Measurements from ENCODE around the gene TDRD9. TPM values are rescaled to one million over a fixed set of nuclear protein-coding genes. Genes with fewer than 3 reads are reported as not detected.

TDRD9 gene
- total RNA-seq, 1 experiment from 2014 or later: not detected

DNA sequence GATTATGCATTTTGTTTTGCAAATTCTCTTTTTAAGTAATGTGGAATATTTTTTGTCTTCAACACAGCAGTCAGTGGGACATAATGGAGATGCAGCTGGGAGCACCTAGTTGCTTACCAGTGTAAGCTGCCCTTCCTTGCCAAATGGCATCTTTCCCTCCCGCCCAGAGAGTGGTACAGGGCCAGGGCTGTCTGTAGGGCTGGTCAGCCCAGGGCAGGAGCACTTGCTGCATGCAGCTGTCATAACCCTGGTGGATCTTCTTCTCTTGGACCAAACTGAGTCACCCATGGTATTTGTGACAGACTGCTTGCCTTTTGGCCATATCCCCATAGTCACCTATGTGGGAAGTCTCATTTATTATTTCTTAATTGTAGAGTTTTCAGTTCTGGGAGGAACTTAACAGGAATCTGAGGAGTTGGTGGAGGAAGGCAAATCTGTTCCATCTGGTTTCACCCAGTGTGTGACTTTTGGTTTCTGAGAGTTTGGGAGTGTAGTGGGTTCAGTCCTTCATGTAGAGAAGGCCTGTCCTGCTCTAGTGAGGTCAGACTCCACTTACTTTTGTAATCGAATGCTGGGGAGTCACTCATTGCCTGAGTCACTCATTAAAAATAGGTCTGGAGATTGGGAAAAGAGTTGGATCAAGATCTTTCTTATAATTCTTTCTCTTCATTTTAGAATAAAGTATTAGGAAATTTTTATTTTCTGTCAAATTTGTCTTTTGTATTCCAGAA, 95.2 kb downstream of the TDRD9 start:
- Histone ChIP-seq H3K9me3 (ENCODE audit: low read depth, low read length, poor library complexity, severe bottlenecking) (no peaks in the 10 kb centered on the region), H3K27ac (ENCODE audit: low read depth, low read length, poor library complexity, severe bottlenecking) (no peak overlapping the region), H3K36me3 (ENCODE audit: insufficient read depth, low read length, poor library complexity, severe bottlenecking) (no peaks in the 10 kb centered on the region), H3K4me3 (ENCODE audit: low read depth, low read length, poor library complexity, severe bottlenecking) (no peak overlapping the region), H3K27me3 (replicated peaks; ENCODE audit: insufficient read depth, low read depth, low read length, poor library complexity) (no peaks in the 10 kb centered on the region), H3K4me1 (ENCODE audit: insufficient read depth, low read length, poor library complexity, severe bottlenecking) (no peaks in the 10 kb centered on the region)
- no peak for DNase-seq (ENCODE audit: low spot score)
- TF ChIP-seq EZH2 (IDR thresholded peaks at IDR 0.05; ENCODE audit: borderline replicate concordance, low read depth, low read length, poor library complexity, severe bottlenecking): no peak
- TF ChIP-seq, protein P1, sequence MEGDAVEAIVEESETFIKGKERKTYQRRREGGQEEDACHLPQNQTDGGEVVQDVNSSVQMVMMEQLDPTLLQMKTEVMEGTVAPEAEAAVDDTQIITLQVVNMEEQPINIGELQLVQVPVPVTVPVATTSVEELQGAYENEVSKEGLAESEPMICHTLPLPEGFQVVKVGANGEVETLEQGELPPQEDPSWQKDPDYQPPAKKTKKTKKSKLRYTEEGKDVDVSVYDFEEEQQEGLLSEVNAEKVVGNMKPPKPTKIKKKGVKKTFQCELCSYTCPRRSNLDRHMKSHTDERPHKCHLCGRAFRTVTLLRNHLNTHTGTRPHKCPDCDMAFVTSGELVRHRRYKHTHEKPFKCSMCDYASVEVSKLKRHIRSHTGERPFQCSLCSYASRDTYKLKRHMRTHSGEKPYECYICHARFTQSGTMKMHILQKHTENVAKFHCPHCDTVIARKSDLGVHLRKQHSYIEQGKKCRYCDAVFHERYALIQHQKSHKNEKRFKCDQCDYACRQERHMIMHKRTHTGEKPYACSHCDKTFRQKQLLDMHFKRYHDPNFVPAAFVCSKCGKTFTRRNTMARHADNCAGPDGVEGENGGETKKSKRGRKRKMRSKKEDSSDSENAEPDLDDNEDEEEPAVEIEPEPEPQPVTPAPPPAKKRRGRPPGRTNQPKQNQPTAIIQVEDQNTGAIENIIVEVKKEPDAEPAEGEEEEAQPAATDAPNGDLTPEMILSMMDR (conservative IDR thresholded peaks at IDR 0.05; ENCODE audit: low read depth, low read length): no peak
- no TSS peak for BruUV-seq (replicated peaks)
- POLR2A ChIA-PET (ENCODE audit: low non-redundant PET): no interaction called here
- intact Hi-C loops (cut with micrococcal nuclease; ENCODE audit: unreplicated experiment): no loop called here
- CTCF ChIA-PET: no interaction called here

- Histone ChIP-seq H3K4me3 (ENCODE audit: low read depth, low read length, poor library complexity, severe bottlenecking) (no peak overlapping the region), H3K27ac (ENCODE audit: low read depth, low read length, poor library complexity, severe bottlenecking) (no peak overlapping the region), H3K4me1 (ENCODE audit: insufficient read depth, low read length, poor library complexity, severe bottlenecking) (no peaks in the 10 kb centered on the region), H3K9me3 (ENCODE audit: low read depth, low read length, poor library complexity, severe bottlenecking) (no peaks in the 10 kb centered on the region), H3K36me3 (ENCODE audit: insufficient read depth, low read length, poor library complexity, severe bottlenecking) (no peaks in the 10 kb centered on the region), H3K27me3 (replicated peaks; ENCODE audit: insufficient read depth, low read depth, low read length, poor library complexity) (peaks cover 10% of the 10 kb centered on the region)
- ChIA-PET CTCF (no interaction called here), POLR2A (ENCODE audit: low non-redundant PET) (no interaction called here)
- intact Hi-C loops (cut with micrococcal nuclease; ENCODE audit: unreplicated experiment): no loop called here
- no TSS peak for BruUV-seq (replicated peaks)
- DNase-seq (ENCODE audit: low spot score): no peak
- TF ChIP-seq, protein P1 (conservative IDR thresholded peaks at IDR 0.05; ENCODE audit: low read depth, low read length): no peak
- TF ChIP-seq EZH2 (IDR thresholded peaks at IDR 0.05; ENCODE audit: borderline replicate concordance, low read depth, low read length, poor library complexity, severe bottlenecking): no peak
These were observed 97.3 kb downstream of the TDRD9 start for GRCh38 chr14:104025534-104025933.

- TF ChIP-seq EZH2 (IDR thresholded peaks at IDR 0.05; ENCODE audit: borderline replicate concordance, low read depth, low read length, poor library complexity, severe bottlenecking): no peak
- TF ChIP-seq, protein P1 (conservative IDR thresholded peaks at IDR 0.05; ENCODE audit: low read depth, low read length): no peak
- CTCF ChIA-PET: interaction anchor here (0.6 kb wide), 1 partner anchor 18 kb away, joined by 3 read pairs; no protein-coding TSS in a partner anchor
- no peak overlapping the region for H3K27ac ChIP-seq (ENCODE audit: low read depth, low read length, poor library complexity, severe bottlenecking)
- peaks cover 10% of the 10 kb centered on the region for H3K27me3 ChIP-seq (replicated peaks; ENCODE audit: insufficient read depth, low read depth, low read length, poor library complexity)
- H3K9me3 ChIP-seq (ENCODE audit: low read depth, low read length, poor library complexity, severe bottlenecking): no peaks in the 10 kb centered on the region
- intact Hi-C loops (cut with micrococcal nuclease; ENCODE audit: unreplicated experiment): no loop called here
- no peaks in the 10 kb centered on the region for H3K36me3 ChIP-seq (ENCODE audit: insufficient read depth, low read length, poor library complexity, severe bottlenecking)
- BruUV-seq (replicated peaks): no TSS peak
- no peaks in the 10 kb centered on the region for H3K4me1 ChIP-seq (ENCODE audit: insufficient read depth, low read length, poor library complexity, severe bottlenecking)
- H3K4me3 ChIP-seq (ENCODE audit: low read depth, low read length, poor library complexity, severe bottlenecking): no peak overlapping the region
- POLR2A ChIA-PET (ENCODE audit: low non-redundant PET): no interaction called here
- DNase-seq (ENCODE audit: low spot score): no peak
These were observed 97.8 kb downstream of the TDRD9 start for GRCh38 chr14:104026024-104026423.
